Stimulated activated CD4-positive, alpha-beta T cell treated with anti-CD3 and anti-CD28 coated beads, Interleukin-15, amount 100 ng/mL, for 24 hours (primary cell): ENCODE measurements around the gene GRIK3.
"Not testable (repeated sequence)": the region's sequence is repeated elsewhere in the genome, so short reads cannot be mapped to it uniquely, and the experiment has no call there.

Source experiments
- DNase-seq: peaks from one replicate; pipeline ENCODE4 v3.0.0-alpha.2; 2020

Gene GRIK3

GRCh38 chr1:37034121-37035013 is at the start of gene GRIK3:
TSS of gene GRIK3 (minus strand) at chr1:37034515. CDS start at chr1:37034108, 407 bp downstream.
- no peak for DNase-seq

- DNase-seq = no peak
These were observed 49.7 kb upstream of the GRIK3 start for GRCh38 chr1:37084013-37084412.

GRCh38 chr1:37083603-37084002 is 49.3 kb upstream of the GRIK3 start:
- no peak for DNase-seq

- DNase-seq = not testable (repeated sequence)
These were observed 46.1 kb upstream of the GRIK3 start for GRCh38 chr1:37080296-37080986.

- no peak for DNase-seq
These were observed 44.6 kb upstream of the GRIK3 start for GRCh38 chr1:37078866-37079265.

- no peak for DNase-seq
These were observed 41.9 kb upstream of the GRIK3 start for GRCh38 chr1:37076168-37076567.

GRCh38 chr1:37073854-37074379 is 39.6 kb upstream of the GRIK3 start:
- no peak for DNase-seq

GRCh38 chr1:37073152-37073853 is 39.0 kb upstream of the GRIK3 start:
- no peak for DNase-seq

- no peak for DNase-seq
These were observed 37.5 kb upstream of the GRIK3 start for GRCh38 chr1:37071829-37072228.

GRCh38 chr1:37070126-37070525 is 35.8 kb upstream of the GRIK3 start:
- DNase-seq = no peak

GRCh38 chr1:37069406-37069805 is 35.1 kb upstream of the GRIK3 start:
- no peak for DNase-seq

GRCh38 chr1:37068897-37069296 is 34.6 kb upstream of the GRIK3 start:
- DNase-seq = no peak

GRCh38 chr1:37068260-37068659 is 33.9 kb upstream of the GRIK3 start:
- DNase-seq = no peak

- DNase-seq = no peak
These were observed 29.7 kb upstream of the GRIK3 start for GRCh38 chr1:37064039-37064438.

GRCh38 chr1:37059346-37059745 is 25.0 kb upstream of the GRIK3 start:
- DNase-seq = no peak

GRCh38 chr1:37058424-37058988 is 24.2 kb upstream of the GRIK3 start:
- no peak for DNase-seq

GRCh38 chr1:37056325-37056724 is 22.0 kb upstream of the GRIK3 start:
- DNase-seq = no peak

GRCh38 chr1:37055631-37056030 is 21.3 kb upstream of the GRIK3 start:
- DNase-seq = no peak

- DNase-seq = no peak
These were observed 18.9 kb upstream of the GRIK3 start for GRCh38 chr1:37053173-37053572.

GRCh38 chr1:37052120-37052519 is 17.8 kb upstream of the GRIK3 start:
- DNase-seq = no peak

- DNase-seq = no peak
These were observed 17.0 kb upstream of the GRIK3 start for GRCh38 chr1:37051346-37051745.

GRCh38 chr1:37047542-37047941 is 13.2 kb upstream of the GRIK3 start:
- no peak for DNase-seq

- DNase-seq = no peak
These were observed 8.8 kb upstream of the GRIK3 start for GRCh38 chr1:37043101-37043500.
